Neural progenitor cell (in vitro differentiated cells): ENCODE measurements around the gene RAB6A. TPM values are rescaled to one million over a fixed set of nuclear protein-coding genes. Genes with fewer than 3 reads are reported as not detected.

Experiments used
- DNase-seq: peaks from one replicate; pipeline ENCODE4 v3.0.0-alpha.2; 2016; ENCODE audit warnings: low spot score
- H2AFZ ChIP-seq: fragments of 200-600 bp; sonication (generic); replicated peaks from 2 replicates; pipeline ENCODE4 v1.6.1; 2016; ENCODE audit warnings: antibody characterized with exemption
- H3F3A ChIP-seq: fragments of 200-600 bp; sonication (generic); 2 replicates; pipeline ENCODE4 v1.6.1; 2016; ENCODE audit warnings: antibody characterized with exemption, low read depth
- H3K27ac ChIP-seq: fragments of 200-600 bp; sonication (generic); 2 replicates; pipeline ENCODE4 v1.5.1; 2016; ENCODE audit warnings: mild to moderate bottlenecking
- H3K27me3 ChIP-seq: fragments of 200-600 bp; sonication (generic); 2 replicates; pipeline ENCODE4 v1.6.1; 2016; ENCODE audit warnings: mild to moderate bottlenecking, moderate library complexity
- H3K36me3 ChIP-seq: fragments of 200-600 bp; sonication (generic); 2 replicates; pipeline ENCODE4 v1.5.1; 2016
- H3K4me1 ChIP-seq: fragments of 200-600 bp; sonication (generic); 2 replicates; pipeline ENCODE4 v1.6.1; 2016; ENCODE audit warnings: mixed run types
- H3K4me2 ChIP-seq: fragments of 200-600 bp; sonication (generic); 2 replicates; pipeline ENCODE4 v1.6.1; 2016
- H3K4me3 ChIP-seq: fragments of 200-600 bp; sonication (generic); 2 replicates; pipeline ENCODE4 v1.5.1; 2016
- H3K79me2 ChIP-seq: fragments of 200-600 bp; sonication (generic); 2 replicates; pipeline ENCODE4 v1.6.1; 2016; ENCODE audit warnings: low read depth
- H3K9ac ChIP-seq: fragments of 200-600 bp; sonication (generic); 2 replicates; pipeline ENCODE4 v1.6.1; 2016
- H3K9me3 ChIP-seq: fragments of 200-600 bp; sonication (generic); 2 replicates; pipeline ENCODE4 v1.5.1; 2016; ENCODE audit warnings: low read depth
- H4K20me1 ChIP-seq: fragments of 200-600 bp; sonication (generic); 2 replicates; pipeline ENCODE4 v1.6.1; 2016; ENCODE audit warnings: low read depth
- H3K27ac Mint-ChIP-seq: 3 replicates; pipeline ENCODE4 v1.8.0; 2021; ENCODE audit warnings: mixed read lengths
- H3K27me3 Mint-ChIP-seq: 2 replicates; pipeline ENCODE4 v1.8.0; 2022; ENCODE audit warnings: low read depth, mild to moderate bottlenecking, inconsistent platforms, moderate library complexity, mixed read lengths; ENCODE audit not compliant: insufficient read depth
- H3K36me3 Mint-ChIP-seq: 3 replicates; pipeline ENCODE4 v1.8.0; 2021; ENCODE audit warnings: mixed read lengths
- H3K4me1 Mint-ChIP-seq: 3 replicates; pipeline ENCODE4 v1.8.0; 2021; ENCODE audit warnings: mixed read lengths
- H3K4me3 Mint-ChIP-seq: 3 replicates; pipeline ENCODE4 v1.8.0; 2021; ENCODE audit warnings: mild to moderate bottlenecking, moderate library complexity, mixed read lengths
- H3K9me3 Mint-ChIP-seq: 3 replicates; pipeline ENCODE4 v1.8.0; 2020; ENCODE audit warnings: mixed read lengths
- EZH2 ChIP-seq: fragments of 200-600 bp; sonication (generic); IDR thresholded peaks from 2 replicates; pipeline ENCODE4 v1.6.1; 2017; ENCODE audit warnings: antibody characterized with exemption, mild to moderate bottlenecking, moderate library complexity
- EZH2phosphoT487 ChIP-seq: fragments of 200-600 bp; sonication (generic); IDR thresholded peaks from 2 replicates; pipeline ENCODE4 v1.6.1; 2017; ENCODE audit warnings: antibody characterized with exemption
- total RNA-seq: library from RNA; depleted of rRNA; stranded (reverse); fragments of >200 nt; gene quantifications from 2 replicates; pipeline ENCODE4 v1.2.3, GENCODE V29; 2015; ENCODE audit warnings: low replicate concordance
- TF ChIP-seq, protein P1 (sequence below): fragments of 200-600 bp; sonication (generic); IDR thresholded peaks from 2 replicates; pipeline ENCODE4 v1.5.1; 2017; ENCODE audit warnings: antibody characterized with exemption, mild to moderate bottlenecking

The RAB6A gene
- total RNA-seq, 1 donor from 2014 or later, result 54.7 TPM

GRCh38 chr11:73645121-73645969, 115.5 kb downstream of the RAB6A start:
- Histone ChIP-seq H3F3A (peaks cover 40% of the 10 kb centered on the region), H3K36me3 (no peaks in the 10 kb centered on the region), H3K79me2 (no peaks in the 10 kb centered on the region), H3K27me3 (peaks cover 8% of the 10 kb centered on the region), H3K4me1 (peaks cover 46% of the 10 kb centered on the region), H3K4me3 (peak overlapping the region; percentile 41), H3K27ac (no peak overlapping the region), H3K9ac (no peak overlapping the region), H3K9me3 (no peaks in the 10 kb centered on the region), H2AFZ (peak overlapping the region; percentile 58), H4K20me1 (peaks cover 8% of the 10 kb centered on the region), H3K4me2 (peak overlapping the region; percentile 82)
- H3K27me3 Mint-ChIP-seq, result peaks cover 16% of the 10 kb centered on the region
- H3K4me3 Mint-ChIP-seq, result peak overlapping the region; percentile 82
- TF ChIP-seq EZH2phosphoT487 (no peak), EZH2 (no peak)
- TF ChIP-seq, protein P1, sequence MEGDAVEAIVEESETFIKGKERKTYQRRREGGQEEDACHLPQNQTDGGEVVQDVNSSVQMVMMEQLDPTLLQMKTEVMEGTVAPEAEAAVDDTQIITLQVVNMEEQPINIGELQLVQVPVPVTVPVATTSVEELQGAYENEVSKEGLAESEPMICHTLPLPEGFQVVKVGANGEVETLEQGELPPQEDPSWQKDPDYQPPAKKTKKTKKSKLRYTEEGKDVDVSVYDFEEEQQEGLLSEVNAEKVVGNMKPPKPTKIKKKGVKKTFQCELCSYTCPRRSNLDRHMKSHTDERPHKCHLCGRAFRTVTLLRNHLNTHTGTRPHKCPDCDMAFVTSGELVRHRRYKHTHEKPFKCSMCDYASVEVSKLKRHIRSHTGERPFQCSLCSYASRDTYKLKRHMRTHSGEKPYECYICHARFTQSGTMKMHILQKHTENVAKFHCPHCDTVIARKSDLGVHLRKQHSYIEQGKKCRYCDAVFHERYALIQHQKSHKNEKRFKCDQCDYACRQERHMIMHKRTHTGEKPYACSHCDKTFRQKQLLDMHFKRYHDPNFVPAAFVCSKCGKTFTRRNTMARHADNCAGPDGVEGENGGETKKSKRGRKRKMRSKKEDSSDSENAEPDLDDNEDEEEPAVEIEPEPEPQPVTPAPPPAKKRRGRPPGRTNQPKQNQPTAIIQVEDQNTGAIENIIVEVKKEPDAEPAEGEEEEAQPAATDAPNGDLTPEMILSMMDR, result no peak
- no peaks in the 10 kb centered on the region for H3K9me3 Mint-ChIP-seq
- peaks cover 56% of the 10 kb centered on the region for H3K4me1 Mint-ChIP-seq
- H3K36me3 Mint-ChIP-seq, result no peaks in the 10 kb centered on the region
- peak; percentile 34 for DNase-seq
- peak overlapping the region; percentile 92 for H3K27ac Mint-ChIP-seq

GRCh38 chr11:73641668-73642067, 119.2 kb downstream of the RAB6A start:
- Mint-ChIP-seq H3K36me3 (no peaks in the 10 kb centered on the region), H3K4me3 (no peak overlapping the region), H3K27ac (no peak overlapping the region), H3K4me1 (peaks cover 24% of the 10 kb centered on the region), H3K27me3 (peaks cover 5% of the 10 kb centered on the region), H3K9me3 (no peaks in the 10 kb centered on the region)
- Histone ChIP-seq H3K27me3 (peaks cover 8% of the 10 kb centered on the region), H2AFZ (no peak overlapping the region), H3K79me2 (no peaks in the 10 kb centered on the region), H4K20me1 (peaks cover 6% of the 10 kb centered on the region), H3K4me3 (no peak overlapping the region), H3K36me3 (no peaks in the 10 kb centered on the region), H3F3A (peaks cover 22% of the 10 kb centered on the region), H3K9me3 (no peaks in the 10 kb centered on the region), H3K27ac (no peak overlapping the region), H3K9ac (no peak overlapping the region), H3K4me1 (peaks cover 18% of the 10 kb centered on the region), H3K4me2 (no peak overlapping the region)
- TF ChIP-seq EZH2, result no peak
- TF ChIP-seq EZH2phosphoT487, result no peak
- TF ChIP-seq, protein P1, result no peak
- DNase-seq, result no peak

DNA sequence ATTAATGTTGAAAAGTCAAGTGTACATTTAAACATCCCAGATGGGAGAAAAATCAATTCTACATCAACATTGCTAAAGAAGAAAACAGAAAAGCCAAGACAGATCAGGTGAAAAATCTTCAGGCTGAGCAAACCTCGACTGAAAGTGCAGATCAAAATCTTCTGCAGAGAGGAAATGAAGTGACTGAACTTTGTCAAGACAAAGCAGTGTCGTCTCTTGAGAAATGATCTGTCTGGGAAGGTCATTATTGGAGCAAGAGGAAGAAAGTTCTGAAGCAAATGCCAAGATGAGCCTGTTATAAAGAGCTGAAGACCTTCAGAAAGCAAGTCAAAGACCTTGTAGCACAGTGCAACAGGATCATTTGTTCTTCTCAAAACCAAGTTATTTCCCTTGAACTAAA, 120.3 kb downstream of the RAB6A start:
- H3K27ac Mint-ChIP-seq, result no peak overlapping the region
- Histone ChIP-seq H3K4me2 (no peak overlapping the region), H3K27ac (no peak overlapping the region), H3K9ac (no peak overlapping the region), H3K4me3 (no peak overlapping the region), H3K4me1 (peaks cover 9% of the 10 kb centered on the region), H4K20me1 (no peaks in the 10 kb centered on the region), H3K9me3 (no peaks in the 10 kb centered on the region), H3K27me3 (peaks cover 8% of the 10 kb centered on the region), H2AFZ (no peak overlapping the region), H3K79me2 (no peaks in the 10 kb centered on the region), H3K36me3 (no peaks in the 10 kb centered on the region), H3F3A (peaks cover 11% of the 10 kb centered on the region)
- H3K27me3 Mint-ChIP-seq, result peaks cover 9% of the 10 kb centered on the region
- H3K9me3 Mint-ChIP-seq, result no peaks in the 10 kb centered on the region
- no peak overlapping the region for H3K4me3 Mint-ChIP-seq
- TF ChIP-seq EZH2, result no peak
- no peak for TF ChIP-seq EZH2phosphoT487
- TF ChIP-seq, protein P1, result no peak
- no peaks in the 10 kb centered on the region for H3K36me3 Mint-ChIP-seq
- peaks cover 13% of the 10 kb centered on the region for H3K4me1 Mint-ChIP-seq
- no peak for DNase-seq
